ENCODE data around the gene P2RY2. TPM values are rescaled to one million over a fixed set of nuclear protein-coding genes. Genes with fewer than 3 reads are reported as not detected.

P2RY2 gene
- total RNA-seq = 0.39 TPM in 1 of 2 replicates, not detected in the other

GRCh38 chr11:73218106-73218829 lies at the start of gene P2RY2:
TSS of gene P2RY2 (plus strand) at chr11:73218281. CDS start at chr11:73234160, 15,879 bp downstream.

GRCh38 chr11:73271936-73272679 lies 54.0 kb downstream of the P2RY2 start, which contains the start of gene P2RY6:
TSS of gene P2RY6 (plus strand) at chr11:73272338. CDS start at chr11:73296519, 24,181 bp downstream.

Other genes with a start within 250 kb of the P2RY2 start
- 7.0 and 8.5 TPM in 2 replicates for gene FCHSD2, start 76.0 kb upstream of the P2RY2 start, total RNA-seq
- gene P2RY6, start 54.1 kb downstream of the P2RY2 start, total RNA-seq = not detected in 2 replicates
- 11.4 and 19.5 TPM in 2 replicates for gene ARHGEF17, start 90.0 kb downstream of the P2RY2 start, total RNA-seq
- gene RELT, start 158.1 kb downstream of the P2RY2 start, total RNA-seq = 2.6 and 6.3 TPM in 2 replicates

Measured in subcutaneous preadipocyte (primary cell).